ENCODE measurements around the gene NAGS.
"Not testable (repeated sequence)": the region's sequence is repeated elsewhere in the genome, so short reads cannot be mapped to it uniquely, and the experiment has no call there.

The NAGS gene

GRCh38 chr17:44046893-44047292 lies 42.5 kb downstream of the NAGS start:
- not testable (repeated sequence) for DNase-seq

GRCh38 chr17:44049294-44050060 lies 45.1 kb downstream of the NAGS start:
- DNase-seq, result no peak

GRCh38 chr17:44053125-44053872 lies 48.9 kb downstream of the NAGS start:
- no peak for DNase-seq

Data from NCI-H1048 (cell line).